NCI-H2171 (cell line): ENCODE data around the gene DYNLT2.
"Not testable (repeated sequence)": the region's sequence is repeated elsewhere in the genome, so short reads cannot be mapped to it uniquely, and the experiment has no call there.

Experiments
- DNase-seq: peaks from one replicate; lab custom pipeline; 2025; lab: John Stamatoyannopoulos, UW

The DYNLT2 gene

GRCh38 chr6:169701311-169701953 is 49.9 kb downstream of the DYNLT2 start:
- DNase-seq: no peak

- DNase-seq: no peak
Measured at GRCh38 chr6:169700296-169700695, 51.1 kb downstream of the DYNLT2 start.

GRCh38 chr6:169697115-169697514 is 54.3 kb downstream of the DYNLT2 start:
- DNase-seq: not testable (repeated sequence)

- no peak for DNase-seq
Measured at GRCh38 chr6:169695131-169695530, 56.2 kb downstream of the DYNLT2 start.

- no peak for DNase-seq
Measured at GRCh38 chr6:169692516-169692915, 58.9 kb downstream of the DYNLT2 start.

- DNase-seq: no peak
Measured at GRCh38 chr6:169691260-169691659, 60.1 kb downstream of the DYNLT2 start.
